T-cell (primary cell): Measurements from ENCODE around the gene CABLES1. TPM values are rescaled to one million over a fixed set of nuclear protein-coding genes. Genes with fewer than 3 reads are reported as not detected.

Experiments used
- ATAC-seq, 4 experiments: fragments of 200-7000 bp in 3 of 4; fragments of 150-1000 bp in 1 of 4; cut with Tn5 transposase; replicated peaks in 1 of 4; 1 replicate in 3 of 4; 2 replicates in 1 of 4; pipeline ENCODE4 v1.10.0; 2021; ENCODE audit warnings: moderate library complexity in 3 of 4, mild to moderate bottlenecking in 2 of 4, moderate number of reproducible peaks in 1 of 4
- CTCF ChIA-PET, 2 donors: fragments of 300-600 bp; sonication (Branson Sonifier 250); formaldehyde crosslinking; loops; one replicate each; lab custom pipeline; 2022; ENCODE audit warnings: antibody characterized with exemption in 2 of 2; lab: Charles Lee
- POLR2A ChIA-PET, 2 donors: fragments of 300-600 bp; sonication (Branson Sonifier 250); formaldehyde crosslinking; loops; one replicate each; lab custom pipeline; 2022; ENCODE audit warnings: antibody characterized with exemption in 2 of 2; lab: Charles Lee
- DNase-seq, 35 experiments: peaks; one replicate each; pipeline versions ENCODE4 v3.0.0 to v3.0.0-alpha.2; 2013 to 2023
- H3K27ac ChIP-seq: one replicate; pipeline ENCODE4 v1.5.1; 2013; ENCODE audit warnings: low read length
- H3K27me3 ChIP-seq, 2 experiments: replicated peaks in 1 of 2; 1 replicate in 1 of 2; 2 replicates in 1 of 2; pipeline versions ENCODE4 v1.6.1 to v1.7.0; 2013; ENCODE audit warnings: low read length in 1 of 2, mixed read lengths in 1 of 2; ENCODE audit not compliant: control insufficient read depth in 2 of 2, insufficient read depth in 2 of 2; ENCODE audit errors: extremely low read depth in 1 of 2
- H3K36me3 ChIP-seq, 2 donors: 1 replicate in 1 of 2; 2 replicates in 1 of 2; pipeline versions ENCODE4 v1.6.1 to v1.7.0; 2013; ENCODE audit warnings: low read length in 1 of 2; ENCODE audit not compliant: control insufficient read depth in 2 of 2, insufficient read depth in 1 of 2; ENCODE audit errors: extremely low read depth in 1 of 2
- H3K4me1 ChIP-seq, 2 experiments: 1 replicate in 1 of 2; 2 replicates in 1 of 2; pipeline versions ENCODE4 v1.6.1 to v1.7.0; 2013; ENCODE audit warnings: low read length in 2 of 2, mixed read lengths in 1 of 2; ENCODE audit not compliant: insufficient read depth in 2 of 2, control insufficient read depth in 1 of 2; ENCODE audit errors: extremely low read depth in 1 of 2
- H3K4me3 ChIP-seq, 2 donors: 1 replicate in 1 of 2; 2 replicates in 1 of 2; pipeline versions ENCODE4 v1.5.1 to v1.7.0; 2013; ENCODE audit warnings: mild to moderate bottlenecking in 2 of 2, low read length in 1 of 2, moderate library complexity in 1 of 2; ENCODE audit not compliant: control insufficient read depth in 1 of 2; ENCODE audit errors: extremely low read depth in 1 of 2
- H3K9me3 ChIP-seq: 2 replicates; pipeline ENCODE4 v1.7.0; 2013
- H3K27ac Mint-ChIP-seq, 2 donors: one replicate each; pipeline ENCODE4 v1.8.0; 2020 to 2021; ENCODE audit warnings: mild to moderate bottlenecking in 2 of 2, mixed read lengths in 2 of 2
- H3K27me3 Mint-ChIP-seq, 2 donors: one replicate each; pipeline ENCODE4 v1.8.0; 2021 to 2022; ENCODE audit warnings: mixed read lengths in 2 of 2
- H3K36me3 Mint-ChIP-seq: one replicate; pipeline ENCODE4 v1.8.0; 2021; ENCODE audit warnings: mixed read lengths
- H3K4me1 Mint-ChIP-seq, 3 donors: one replicate each; pipeline ENCODE4 v1.8.0; 2020 to 2022; ENCODE audit warnings: mixed read lengths in 3 of 3, mild to moderate bottlenecking in 1 of 3
- H3K4me3 Mint-ChIP-seq, 3 donors: one replicate each; pipeline ENCODE4 v1.8.0; 2020 to 2022; ENCODE audit warnings: mild to moderate bottlenecking in 3 of 3, mixed read lengths in 3 of 3, moderate library complexity in 3 of 3
- H3K9me3 Mint-ChIP-seq, 3 donors: one replicate each; pipeline ENCODE4 v1.8.0; 2020 to 2022; ENCODE audit warnings: mixed read lengths in 3 of 3
- WGBS: methylation state at CpG from one replicate; pipeline ENCODE4 v1.1.5; 2013; ENCODE audit warnings: missing lambda C conversion rate; ENCODE audit not compliant: insufficient coverage; 5-methylcytosine and 5-hydroxymethylcytosine counted together
- total RNA-seq, 35 experiments: library from RNA in 6 of 35; stranded (reverse) in 6 of 35; fragments of 120-200 nt in 1 of 35; gene quantifications; one replicate each; pipeline versions ENCODE4 v1.2.1 to v1.2.4 and lab custom pipeline; 2013 to 2026

Gene CABLES1
- total RNA-seq, 5 donors from 2014 or later (not counting 1 experiment from before 2014, with no cell fraction given): 0.23 to 1.7 (median 0.85) TPM

- Mint-ChIP-seq H3K9me3 (no peaks in the 10 kb centered on the region), H3K27me3 (peaks cover 20 to 36% of the 10 kb centered on the region in 2 donors), H3K27ac (no peak overlapping the region), H3K4me1 (peaks cover 8 to 17% (median 8%) of the 10 kb centered on the region in 3 donors), H3K36me3 (no peaks in the 10 kb centered on the region), H3K4me3 (no peak overlapping the region)
- Histone ChIP-seq H3K4me1 (peaks cover 7 to 20% of the 10 kb centered on the region in 2 experiments), H3K36me3 (no peaks in the 10 kb centered on the region), H3K27ac (no peak overlapping the region), H3K27me3 (peaks cover 4 to 38% of the 10 kb centered on the region in 2 experiments), H3K9me3 (no peaks in the 10 kb centered on the region), H3K4me3 (no peak overlapping the region)
- ChIA-PET POLR2A (no interaction called here), CTCF (interaction anchor here (0.6 to 2.2 kb wide), 11 partner anchors 15 to 454 kb away, joined by 3 to 18 read pairs (median 3); partner anchors contain the start of gene NPC1 (in 1 of the 2))
- no CpG with 5 or more reads among the region's 8 CpGs for WGBS
- ATAC-seq (peak in 1 of 4 experiments; percentile 41), DNase-seq (peak in 28 of 35 experiments; percentile 9 to 86 (median 44))
Observed at GRCh38 chr18:23131693-23132319, 3.5 kb upstream of the CABLES1 start.

GRCh38 chr18:23133860-23134779 lies 1.2 kb upstream of the CABLES1 start:
- H3K27me3 ChIP-seq: peaks cover 4 to 42% of the 10 kb centered on the region in 2 experiments
- Mint-ChIP-seq H3K27me3 (peaks cover 34 to 48% of the 10 kb centered on the region in 2 donors), H3K4me3 (peak overlapping the region; percentile 69 to 79 (median 70)), H3K9me3 (no peaks in the 10 kb centered on the region), H3K36me3 (no peaks in the 10 kb centered on the region), H3K27ac (no peak overlapping the region), H3K4me1 (peaks cover 8 to 21% (median 8%) of the 10 kb centered on the region in 3 donors)
- no peak overlapping the region for H3K27ac ChIP-seq
- ATAC-seq: peak in 1 of 4 experiments; percentile 70
- no peaks in the 10 kb centered on the region for H3K36me3 ChIP-seq
- no peaks in the 10 kb centered on the region for H3K9me3 ChIP-seq
- WGBS: 24% methylated on average over 6 of the region's 18 CpGs
- ChIA-PET CTCF (interaction anchor here (0.5 to 1.7 kb wide), 6 partner anchors 13 to 278 kb away, joined by 3 to 8 read pairs (median 4); no protein-coding TSS in a partner anchor), POLR2A (no interaction called here)
- peak in 17 of 35 experiments; percentile 9 to 51 (median 18) for DNase-seq
- H3K4me1 ChIP-seq: peaks cover 7 to 22% of the 10 kb centered on the region in 2 experiments
- H3K4me3 ChIP-seq: peak overlapping the region in 1 of 2 donors; percentile 67

- H3K27ac ChIP-seq: no peak overlapping the region
- Mint-ChIP-seq H3K27me3 (peaks cover 34 to 47% of the 10 kb centered on the region in 2 donors), H3K9me3 (no peaks in the 10 kb centered on the region), H3K4me1 (peaks cover 8 to 21% (median 8%) of the 10 kb centered on the region in 3 donors), H3K36me3 (no peaks in the 10 kb centered on the region), H3K27ac (no peak overlapping the region), H3K4me3 (peak overlapping the region in 1 of 3 donors; percentile 79)
- peak; percentile 56 to 70 (median 62) for ATAC-seq
- no peaks in the 10 kb centered on the region for H3K9me3 ChIP-seq
- 1% methylated on average over 130 of the region's 134 CpGs for WGBS
- peaks cover 7 to 22% of the 10 kb centered on the region in 2 experiments for H3K4me1 ChIP-seq
- CTCF ChIA-PET: no interaction called here
- peaks cover 4 to 42% of the 10 kb centered on the region in 2 experiments for H3K27me3 ChIP-seq
- peak overlapping the region in 1 of 2 donors; percentile 67 for H3K4me3 ChIP-seq
- peak in 11 of 35 experiments; percentile 4 to 51 (median 19) for DNase-seq
- POLR2A ChIA-PET: interaction anchor here in 1 of 2 donors (0.6 kb wide), 1 partner anchor 1192 kb away, joined by 4 read pairs; no protein-coding TSS in a partner anchor
- no peaks in the 10 kb centered on the region for H3K36me3 ChIP-seq
Observed at GRCh38 chr18:23135550-23136325, 453 bp downstream of the CABLES1 start.

- Mint-ChIP-seq H3K9me3 (no peaks in the 10 kb centered on the region), H3K4me1 (peaks cover 8 to 21% (median 8%) of the 10 kb centered on the region in 3 donors), H3K4me3 (peak overlapping the region; percentile 44 to 67 (median 52)), H3K36me3 (no peaks in the 10 kb centered on the region), H3K27me3 (peaks cover 34 to 47% of the 10 kb centered on the region in 2 donors), H3K27ac (peak overlapping the region in 1 of 2 donors; percentile 15)
- WGBS: 18% methylated on average over 67 of the region's 72 CpGs
- peak in 6 of 35 experiments; percentile 3 to 27 (median 14) for DNase-seq
- ChIA-PET CTCF (no interaction called here), POLR2A (interaction anchor here in 1 of 2 donors (0.6 kb wide), 1 partner anchor 1191 kb away, joined by 4 read pairs; no protein-coding TSS in a partner anchor)
- H3K4me3 ChIP-seq: peak overlapping the region in 1 of 2 donors; percentile 59
- H3K27me3 ChIP-seq: peaks cover 4 to 45% of the 10 kb centered on the region in 2 experiments
- H3K4me1 ChIP-seq: peaks cover 7 to 22% of the 10 kb centered on the region in 2 experiments
- no peaks in the 10 kb centered on the region for H3K36me3 ChIP-seq
- no peak overlapping the region for H3K27ac ChIP-seq
- H3K9me3 ChIP-seq: no peaks in the 10 kb centered on the region
- peak; percentile 21 to 38 (median 32) for ATAC-seq
Observed at GRCh38 chr18:23136326-23137096, 1.2 kb downstream of the CABLES1 start.

- WGBS: 79% methylated on average over 7 of the region's 12 CpGs
- no peaks in the 10 kb centered on the region for H3K9me3 ChIP-seq
- no peaks in the 10 kb centered on the region for H3K9me3 Mint-ChIP-seq
- H3K4me3 ChIP-seq: no peak overlapping the region
- peaks cover 29 to 41% of the 10 kb centered on the region in 2 donors for H3K27me3 Mint-ChIP-seq
- ATAC-seq (no peak), DNase-seq (no peak)
- H3K27me3 ChIP-seq: peaks cover 4 to 49% of the 10 kb centered on the region in 2 experiments
- no peak overlapping the region for H3K27ac Mint-ChIP-seq
- no peaks in the 10 kb centered on the region for H3K36me3 ChIP-seq
- CTCF ChIA-PET: no interaction called here
- no peaks in the 10 kb centered on the region for H3K36me3 Mint-ChIP-seq
- peaks cover 8 to 18% (median 8%) of the 10 kb centered on the region in 3 donors for H3K4me1 Mint-ChIP-seq
- H3K4me1 ChIP-seq: peaks cover 7 to 19% of the 10 kb centered on the region in 2 experiments
- H3K27ac ChIP-seq: no peak overlapping the region
- H3K4me3 Mint-ChIP-seq: peak overlapping the region; percentile 15 to 67 (median 52)
- POLR2A ChIA-PET: interaction anchor here (0.5 to 0.6 kb wide), 2 partner anchors 200 to 1452 kb away, joined by 3 to 5 read pairs; no protein-coding TSS in a partner anchor
Observed at GRCh38 chr18:23137097-23137635, 1.9 kb downstream of the CABLES1 start.
